WTC11 (cell line): ENCODE measurements around the gene GAS5. TPM values are rescaled to one million over a fixed set of nuclear protein-coding genes. Genes with fewer than 3 reads are reported as not detected.

ENCODE experiments used
- ATAC-seq: fragments of 200-7000 bp; cut with Tn5 transposase; 2 replicates; pipeline ENCODE4 v1.10.0; 2021; ENCODE audit warnings: mild to moderate bottlenecking, moderate library complexity
- CTCF ChIA-PET: fragments of 300-600 bp; sonication (Branson Sonifier 250); formaldehyde crosslinking; loops from one replicate; lab custom pipeline; 2021; ENCODE audit warnings: antibody characterized with exemption; lab: Charles Lee
- POLR2A ChIA-PET: fragments of 350-600 bp; sonication (Branson Sonifier 250); formaldehyde crosslinking; loops from one replicate; lab custom pipeline; 2021; ENCODE audit warnings: antibody characterized with exemption; lab: Charles Lee
- DNase-seq: peaks from one replicate; pipeline ENCODE4 v3.0.0; 2021; ENCODE audit warnings: low spot score
- H3K27ac Mint-ChIP-seq: 2 replicates; pipeline ENCODE4 v1.8.0; 2021; ENCODE audit warnings: mixed read lengths
- H3K27me3 Mint-ChIP-seq: 2 replicates; pipeline ENCODE4 v1.8.0; 2021; ENCODE audit warnings: low read depth, mild to moderate bottlenecking, moderate library complexity, mixed read lengths
- H3K36me3 Mint-ChIP-seq: 2 replicates; pipeline ENCODE4 v1.8.0; 2021; ENCODE audit warnings: mixed read lengths
- H3K4me1 Mint-ChIP-seq: 2 replicates; pipeline ENCODE4 v1.8.0; 2022; ENCODE audit warnings: mixed read lengths
- H3K4me3 Mint-ChIP-seq: 2 replicates; pipeline ENCODE4 v1.8.0; 2021; ENCODE audit warnings: mild to moderate bottlenecking, moderate library complexity, mixed read lengths
- H3K9me3 Mint-ChIP-seq: 2 replicates; pipeline ENCODE4 v1.8.0; 2021; ENCODE audit warnings: mixed read lengths
- ATF1 ChIP-seq: sonication (generic); formaldehyde crosslinking; IDR thresholded peaks from 2 replicates; pipeline ENCODE4 v1.8.1; 2023; ENCODE audit warnings: mild to moderate bottlenecking, moderate library complexity, missing genetic modification reagents
- CREB1 ChIP-seq: sonication (generic); formaldehyde crosslinking; IDR thresholded peaks from 2 replicates; pipeline ENCODE4 v1.8.0; 2023; ENCODE audit warnings: mild to moderate bottlenecking, missing genetic modification reagents
- ESRRA ChIP-seq: sonication (generic); formaldehyde crosslinking; IDR thresholded peaks from 2 replicates; pipeline ENCODE4 v1.8.1; 2022; ENCODE audit warnings: mild to moderate bottlenecking, missing genetic modification reagents, borderline replicate concordance
- FOXK1 ChIP-seq: sonication (generic); formaldehyde crosslinking; IDR thresholded peaks from 2 replicates; pipeline ENCODE4 v1.8.0; 2022; ENCODE audit warnings: mild to moderate bottlenecking, moderate library complexity, missing genetic modification reagents
- GTF2I ChIP-seq: fragments of 250-450 bp; sonication (Bioruptor Pico); conservative IDR thresholded peaks from 2 replicates; pipeline ENCODE4 v1.4.0; 2021; ENCODE audit warnings: mild to moderate bottlenecking
- NFATC4 ChIP-seq: fragments of 250-450 bp; sonication (Bioruptor Pico); IDR thresholded peaks from 2 replicates; pipeline ENCODE4 v1.9.0; 2021; ENCODE audit warnings: mild to moderate bottlenecking
- NFE2L1 ChIP-seq: sonication (generic); formaldehyde crosslinking; IDR thresholded peaks from 2 replicates; pipeline ENCODE4 v1.8.1; 2023; ENCODE audit warnings: missing genetic modification reagents
- NR2C2 ChIP-seq: sonication (generic); formaldehyde crosslinking; IDR thresholded peaks from 2 replicates; pipeline ENCODE4 v1.8.0; 2022; ENCODE audit warnings: mild to moderate bottlenecking, missing genetic modification reagents
- OVOL2 ChIP-seq: fragments of 250-450 bp; sonication (Bioruptor Pico); IDR thresholded peaks from 2 replicates; pipeline ENCODE4 v1.9.0; 2021; ENCODE audit warnings: mild to moderate bottlenecking, borderline replicate concordance
- TEAD1 ChIP-seq: sonication (generic); formaldehyde crosslinking; IDR thresholded peaks from 2 replicates; pipeline ENCODE4 v1.8.0; 2022; ENCODE audit warnings: mild to moderate bottlenecking, missing genetic modification reagents
- TEAD4 ChIP-seq: sonication (generic); formaldehyde crosslinking; IDR thresholded peaks from 2 replicates; pipeline ENCODE4 v1.8.0; 2022; ENCODE audit warnings: mild to moderate bottlenecking, missing genetic modification reagents
- ZBTB21 ChIP-seq: sonication (generic); formaldehyde crosslinking; IDR thresholded peaks from 2 replicates; pipeline ENCODE4 v1.8.1; 2023; ENCODE audit warnings: mild to moderate bottlenecking, missing genetic modification reagents, borderline replicate concordance
- ZNF263 ChIP-seq: sonication (generic); formaldehyde crosslinking; IDR thresholded peaks from 2 replicates; pipeline ENCODE4 v1.8.1; 2022; ENCODE audit warnings: low read depth, mild to moderate bottlenecking, moderate library complexity, missing genetic modification reagents
- ZNF416 ChIP-seq: fragments of 250-450 bp; sonication (Bioruptor Pico); IDR thresholded peaks from 2 replicates; pipeline ENCODE4 v1.9.0; 2021; ENCODE audit warnings: mild to moderate bottlenecking, inconsistent platforms
- total RNA-seq: library from RNA; stranded (reverse); gene quantifications from 3 replicates; pipeline ENCODE4 v1.2.3, GENCODE V29; 2021
- TF ChIP-seq, protein P1 (sequence below): sonication (generic); formaldehyde crosslinking; IDR thresholded peaks from 2 replicates; pipeline ENCODE4 v1.8.0; 2023; ENCODE audit warnings: missing genetic modification reagents, mild to moderate bottlenecking, borderline replicate concordance
- TF ChIP-seq, protein P2 (sequence below): fragments of 250-450 bp; sonication (Bioruptor Pico); IDR thresholded peaks from 2 replicates; pipeline ENCODE4 v1.8.0; 2021; ENCODE audit warnings: mild to moderate bottlenecking
- TF ChIP-seq, protein P3 (sequence below): sonication (generic); formaldehyde crosslinking; IDR thresholded peaks from 2 replicates; pipeline ENCODE4 v1.8.1; 2023; ENCODE audit warnings: mild to moderate bottlenecking, missing genetic modification reagents
- TF ChIP-seq, protein P4 (sequence below): sonication (generic); formaldehyde crosslinking; IDR thresholded peaks from 2 replicates; pipeline ENCODE4 v1.8.1; 2023; ENCODE audit warnings: mild to moderate bottlenecking, missing genetic modification reagents
- TF ChIP-seq, protein P5 (sequence below): sonication (generic); formaldehyde crosslinking; IDR thresholded peaks from 2 replicates; pipeline ENCODE4 v1.8.1; 2022; ENCODE audit warnings: missing genetic modification reagents, borderline replicate concordance
- TF ChIP-seq, protein P6 (sequence below): sonication (generic); formaldehyde crosslinking; IDR thresholded peaks from 2 replicates; pipeline ENCODE4 v1.8.1; 2022; ENCODE audit warnings: low read depth, missing genetic modification reagents, borderline replicate concordance

GAS5 gene
- total RNA-seq, 1 experiment from 2014 or later, result 818 TPM

DNA sequence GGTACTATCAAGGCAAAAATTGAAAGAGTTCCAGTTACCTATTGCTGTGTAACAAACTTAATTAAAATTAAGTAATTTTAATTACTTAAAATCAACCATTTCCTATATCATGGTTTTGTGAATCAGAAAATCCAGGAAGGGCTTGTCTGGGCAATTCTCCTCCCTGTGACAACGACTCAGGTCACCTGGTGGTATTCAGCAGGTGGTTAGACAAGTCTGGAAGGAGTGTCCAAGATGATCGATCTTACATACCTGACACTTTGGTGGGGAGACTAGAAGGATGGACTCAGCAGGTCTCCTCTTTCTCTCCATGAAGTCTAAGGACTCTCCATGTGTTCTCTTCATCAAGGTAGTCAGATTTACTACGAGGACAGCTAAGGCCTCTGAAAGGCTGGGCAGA, 26.4 kb upstream of the GAS5 start:
- POLR2A ChIA-PET, result no interaction called here
- DNase-seq (no peak), ATAC-seq (no peak)
- Mint-ChIP-seq H3K36me3 (no peaks in the 10 kb centered on the region), H3K27me3 (no peaks in the 10 kb centered on the region), H3K4me1 (peaks cover 34% of the 10 kb centered on the region), H3K27ac (peak overlapping the region; percentile 79; the same call in 1 of the 2 replicates), H3K9me3 (no peaks in the 10 kb centered on the region), H3K4me3 (no peak overlapping the region)
- TF ChIP-seq TEAD1, result no peak
- TF ChIP-seq, protein P1, sequence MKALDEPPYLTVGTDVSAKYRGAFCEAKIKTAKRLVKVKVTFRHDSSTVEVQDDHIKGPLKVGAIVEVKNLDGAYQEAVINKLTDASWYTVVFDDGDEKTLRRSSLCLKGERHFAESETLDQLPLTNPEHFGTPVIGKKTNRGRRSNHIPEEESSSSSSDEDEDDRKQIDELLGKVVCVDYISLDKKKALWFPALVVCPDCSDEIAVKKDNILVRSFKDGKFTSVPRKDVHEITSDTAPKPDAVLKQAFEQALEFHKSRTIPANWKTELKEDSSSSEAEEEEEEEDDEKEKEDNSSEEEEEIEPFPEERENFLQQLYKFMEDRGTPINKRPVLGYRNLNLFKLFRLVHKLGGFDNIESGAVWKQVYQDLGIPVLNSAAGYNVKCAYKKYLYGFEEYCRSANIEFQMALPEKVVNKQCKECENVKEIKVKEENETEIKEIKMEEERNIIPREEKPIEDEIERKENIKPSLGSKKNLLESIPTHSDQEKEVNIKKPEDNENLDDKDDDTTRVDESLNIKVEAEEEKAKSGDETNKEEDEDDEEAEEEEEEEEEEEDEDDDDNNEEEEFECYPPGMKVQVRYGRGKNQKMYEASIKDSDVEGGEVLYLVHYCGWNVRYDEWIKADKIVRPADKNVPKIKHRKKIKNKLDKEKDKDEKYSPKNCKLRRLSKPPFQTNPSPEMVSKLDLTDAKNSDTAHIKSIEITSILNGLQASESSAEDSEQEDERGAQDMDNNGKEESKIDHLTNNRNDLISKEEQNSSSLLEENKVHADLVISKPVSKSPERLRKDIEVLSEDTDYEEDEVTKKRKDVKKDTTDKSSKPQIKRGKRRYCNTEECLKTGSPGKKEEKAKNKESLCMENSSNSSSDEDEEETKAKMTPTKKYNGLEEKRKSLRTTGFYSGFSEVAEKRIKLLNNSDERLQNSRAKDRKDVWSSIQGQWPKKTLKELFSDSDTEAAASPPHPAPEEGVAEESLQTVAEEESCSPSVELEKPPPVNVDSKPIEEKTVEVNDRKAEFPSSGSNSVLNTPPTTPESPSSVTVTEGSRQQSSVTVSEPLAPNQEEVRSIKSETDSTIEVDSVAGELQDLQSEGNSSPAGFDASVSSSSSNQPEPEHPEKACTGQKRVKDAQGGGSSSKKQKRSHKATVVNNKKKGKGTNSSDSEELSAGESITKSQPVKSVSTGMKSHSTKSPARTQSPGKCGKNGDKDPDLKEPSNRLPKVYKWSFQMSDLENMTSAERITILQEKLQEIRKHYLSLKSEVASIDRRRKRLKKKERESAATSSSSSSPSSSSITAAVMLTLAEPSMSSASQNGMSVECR (CRISPR knock-in tag), result no peak
- no peak for TF ChIP-seq ATF1 (CRISPR knock-in tag)
- TF ChIP-seq CREB1 (CRISPR knock-in tag), result no peak
- TF ChIP-seq FOXK1 (CRISPR knock-in tag), result no peak
- no peak for TF ChIP-seq NR2C2
- TF ChIP-seq OVOL2 (CRISPR knock-in tag), result no peak
- no peak for TF ChIP-seq ESRRA (CRISPR knock-in tag)
- TF ChIP-seq, protein P2, sequence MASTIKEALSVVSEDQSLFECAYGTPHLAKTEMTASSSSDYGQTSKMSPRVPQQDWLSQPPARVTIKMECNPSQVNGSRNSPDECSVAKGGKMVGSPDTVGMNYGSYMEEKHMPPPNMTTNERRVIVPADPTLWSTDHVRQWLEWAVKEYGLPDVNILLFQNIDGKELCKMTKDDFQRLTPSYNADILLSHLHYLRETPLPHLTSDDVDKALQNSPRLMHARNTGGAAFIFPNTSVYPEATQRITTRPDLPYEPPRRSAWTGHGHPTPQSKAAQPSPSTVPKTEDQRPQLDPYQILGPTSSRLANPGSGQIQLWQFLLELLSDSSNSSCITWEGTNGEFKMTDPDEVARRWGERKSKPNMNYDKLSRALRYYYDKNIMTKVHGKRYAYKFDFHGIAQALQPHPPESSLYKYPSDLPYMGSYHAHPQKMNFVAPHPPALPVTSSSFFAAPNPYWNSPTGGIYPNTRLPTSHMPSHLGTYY (CRISPR knock-in tag), result no peak
- TF ChIP-seq NFE2L1 (CRISPR knock-in tag), result no peak
- TF ChIP-seq, protein P3, sequence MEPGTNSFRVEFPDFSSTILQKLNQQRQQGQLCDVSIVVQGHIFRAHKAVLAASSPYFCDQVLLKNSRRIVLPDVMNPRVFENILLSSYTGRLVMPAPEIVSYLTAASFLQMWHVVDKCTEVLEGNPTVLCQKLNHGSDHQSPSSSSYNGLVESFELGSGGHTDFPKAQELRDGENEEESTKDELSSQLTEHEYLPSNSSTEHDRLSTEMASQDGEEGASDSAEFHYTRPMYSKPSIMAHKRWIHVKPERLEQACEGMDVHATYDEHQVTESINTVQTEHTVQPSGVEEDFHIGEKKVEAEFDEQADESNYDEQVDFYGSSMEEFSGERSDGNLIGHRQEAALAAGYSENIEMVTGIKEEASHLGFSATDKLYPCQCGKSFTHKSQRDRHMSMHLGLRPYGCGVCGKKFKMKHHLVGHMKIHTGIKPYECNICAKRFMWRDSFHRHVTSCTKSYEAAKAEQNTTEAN (CRISPR knock-in tag), result no peak
- CTCF ChIA-PET, result no interaction called here

DNA sequence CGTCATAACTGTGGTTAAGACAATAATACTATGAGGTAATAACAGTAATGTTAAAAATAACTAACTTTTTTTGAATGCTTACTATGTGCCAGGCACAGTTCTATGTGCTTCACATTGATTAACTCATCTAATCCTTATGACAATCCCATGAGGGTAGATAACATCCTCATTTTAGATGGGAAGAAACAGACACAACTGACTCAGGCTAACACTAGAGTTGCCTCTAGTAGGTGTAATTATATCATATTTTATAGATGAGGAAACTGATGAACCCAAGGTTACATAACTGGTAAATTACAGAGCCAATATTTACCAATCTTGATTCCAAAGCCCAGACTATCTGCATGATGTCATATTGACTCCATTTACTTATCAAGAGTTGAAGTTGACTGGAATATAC, 25.8 kb upstream of the GAS5 start:
- Mint-ChIP-seq H3K36me3 (no peaks in the 10 kb centered on the region), H3K9me3 (no peaks in the 10 kb centered on the region), H3K27ac (peak overlapping the region; percentile 54; the same call in 1 of the 2 replicates), H3K27me3 (no peaks in the 10 kb centered on the region), H3K4me3 (no peak overlapping the region), H3K4me1 (peaks cover 35% of the 10 kb centered on the region)
- POLR2A ChIA-PET, result no interaction called here
- TF ChIP-seq TEAD4 (CRISPR knock-in tag) (no peak), NFATC4 (CRISPR knock-in tag) (no peak), ZNF263 (no peak), GTF2I (CRISPR knock-in tag) (no peak), ZBTB21 (CRISPR knock-in tag) (no peak), ZNF416 (CRISPR knock-in tag) (no peak)
- TF ChIP-seq, protein P4, sequence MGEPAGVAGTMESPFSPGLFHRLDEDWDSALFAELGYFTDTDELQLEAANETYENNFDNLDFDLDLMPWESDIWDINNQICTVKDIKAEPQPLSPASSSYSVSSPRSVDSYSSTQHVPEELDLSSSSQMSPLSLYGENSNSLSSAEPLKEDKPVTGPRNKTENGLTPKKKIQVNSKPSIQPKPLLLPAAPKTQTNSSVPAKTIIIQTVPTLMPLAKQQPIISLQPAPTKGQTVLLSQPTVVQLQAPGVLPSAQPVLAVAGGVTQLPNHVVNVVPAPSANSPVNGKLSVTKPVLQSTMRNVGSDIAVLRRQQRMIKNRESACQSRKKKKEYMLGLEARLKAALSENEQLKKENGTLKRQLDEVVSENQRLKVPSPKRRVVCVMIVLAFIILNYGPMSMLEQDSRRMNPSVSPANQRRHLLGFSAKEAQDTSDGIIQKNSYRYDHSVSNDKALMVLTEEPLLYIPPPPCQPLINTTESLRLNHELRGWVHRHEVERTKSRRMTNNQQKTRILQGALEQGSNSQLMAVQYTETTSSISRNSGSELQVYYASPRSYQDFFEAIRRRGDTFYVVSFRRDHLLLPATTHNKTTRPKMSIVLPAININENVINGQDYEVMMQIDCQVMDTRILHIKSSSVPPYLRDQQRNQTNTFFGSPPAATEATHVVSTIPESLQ, result no peak
- TF ChIP-seq, protein P5, sequence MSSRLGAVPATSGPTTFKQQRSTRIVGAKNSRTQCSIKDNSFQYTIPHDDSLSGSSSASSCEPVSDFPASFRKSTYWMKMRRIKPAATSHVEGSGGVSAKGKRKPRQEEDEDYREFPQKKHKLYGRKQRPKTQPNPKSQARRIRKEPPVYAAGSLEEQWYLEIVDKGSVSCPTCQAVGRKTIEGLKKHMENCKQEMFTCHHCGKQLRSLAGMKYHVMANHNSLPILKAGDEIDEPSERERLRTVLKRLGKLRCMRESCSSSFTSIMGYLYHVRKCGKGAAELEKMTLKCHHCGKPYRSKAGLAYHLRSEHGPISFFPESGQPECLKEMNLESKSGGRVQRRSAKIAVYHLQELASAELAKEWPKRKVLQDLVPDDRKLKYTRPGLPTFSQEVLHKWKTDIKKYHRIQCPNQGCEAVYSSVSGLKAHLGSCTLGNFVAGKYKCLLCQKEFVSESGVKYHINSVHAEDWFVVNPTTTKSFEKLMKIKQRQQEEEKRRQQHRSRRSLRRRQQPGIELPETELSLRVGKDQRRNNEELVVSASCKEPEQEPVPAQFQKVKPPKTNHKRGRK (CRISPR knock-in tag), result no peak
- TF ChIP-seq, protein P6, sequence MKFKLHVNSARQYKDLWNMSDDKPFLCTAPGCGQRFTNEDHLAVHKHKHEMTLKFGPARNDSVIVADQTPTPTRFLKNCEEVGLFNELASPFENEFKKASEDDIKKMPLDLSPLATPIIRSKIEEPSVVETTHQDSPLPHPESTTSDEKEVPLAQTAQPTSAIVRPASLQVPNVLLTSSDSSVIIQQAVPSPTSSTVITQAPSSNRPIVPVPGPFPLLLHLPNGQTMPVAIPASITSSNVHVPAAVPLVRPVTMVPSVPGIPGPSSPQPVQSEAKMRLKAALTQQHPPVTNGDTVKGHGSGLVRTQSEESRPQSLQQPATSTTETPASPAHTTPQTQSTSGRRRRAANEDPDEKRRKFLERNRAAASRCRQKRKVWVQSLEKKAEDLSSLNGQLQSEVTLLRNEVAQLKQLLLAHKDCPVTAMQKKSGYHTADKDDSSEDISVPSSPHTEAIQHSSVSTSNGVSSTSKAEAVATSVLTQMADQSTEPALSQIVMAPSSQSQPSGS (CRISPR knock-in tag), result no peak
- CTCF ChIA-PET, result no interaction called here
- ATAC-seq (no peak), DNase-seq (no peak)
